Measurements from ENCODE around the gene CEP128. TPM values are rescaled to one million over a fixed set of nuclear protein-coding genes. Genes with fewer than 3 reads are reported as not detected.
A peak's percentile ranks its signal among the peaks of the same experiment; 100 is the strongest.

CEP128 gene
- polyA plus RNA-seq, 1 of the 3 experiments (the other 2 are of a cell fraction) = 1.2 TPM

DNA sequence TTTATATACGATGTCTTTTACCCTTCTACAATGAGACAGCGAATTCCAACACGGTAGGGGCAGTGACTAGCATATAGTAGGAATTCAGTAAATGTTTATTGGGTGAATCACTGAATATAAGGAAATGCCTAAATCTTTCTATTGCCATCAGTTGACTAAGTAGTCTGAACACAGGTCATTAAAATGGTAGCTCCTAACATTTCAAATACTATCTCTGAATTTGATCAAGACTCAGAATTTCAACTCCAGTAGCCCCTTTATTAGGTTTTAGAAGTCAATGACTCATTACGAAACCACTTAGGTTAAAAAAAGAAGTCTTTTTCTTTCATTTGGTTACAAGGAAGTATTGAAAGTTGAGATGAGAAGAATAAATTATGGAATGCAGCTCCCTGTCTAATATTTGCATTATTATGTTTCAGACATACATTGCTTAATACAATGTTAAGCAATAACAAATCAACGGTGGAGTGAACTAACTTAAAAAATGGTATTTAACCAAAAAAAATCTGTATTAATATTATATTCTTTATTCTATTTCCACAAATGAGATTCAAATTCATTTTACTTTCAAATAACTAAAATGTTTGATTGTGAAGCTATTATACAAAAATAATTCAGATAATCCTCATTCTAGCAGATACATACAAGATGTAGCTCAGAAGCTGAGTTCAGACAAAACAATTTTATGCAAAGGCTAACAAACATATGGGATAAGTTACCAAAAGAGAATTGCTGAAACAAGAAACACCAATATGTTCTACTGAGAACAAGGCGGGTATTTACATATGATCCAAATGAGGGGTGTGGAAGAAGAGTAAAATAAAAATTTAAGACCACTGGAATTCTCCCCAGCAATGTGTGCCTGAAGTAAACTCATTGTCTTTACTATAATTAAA, 302.7 kb downstream of the CEP128 start (continued):
- TF ChIP-seq, protein P1, sequence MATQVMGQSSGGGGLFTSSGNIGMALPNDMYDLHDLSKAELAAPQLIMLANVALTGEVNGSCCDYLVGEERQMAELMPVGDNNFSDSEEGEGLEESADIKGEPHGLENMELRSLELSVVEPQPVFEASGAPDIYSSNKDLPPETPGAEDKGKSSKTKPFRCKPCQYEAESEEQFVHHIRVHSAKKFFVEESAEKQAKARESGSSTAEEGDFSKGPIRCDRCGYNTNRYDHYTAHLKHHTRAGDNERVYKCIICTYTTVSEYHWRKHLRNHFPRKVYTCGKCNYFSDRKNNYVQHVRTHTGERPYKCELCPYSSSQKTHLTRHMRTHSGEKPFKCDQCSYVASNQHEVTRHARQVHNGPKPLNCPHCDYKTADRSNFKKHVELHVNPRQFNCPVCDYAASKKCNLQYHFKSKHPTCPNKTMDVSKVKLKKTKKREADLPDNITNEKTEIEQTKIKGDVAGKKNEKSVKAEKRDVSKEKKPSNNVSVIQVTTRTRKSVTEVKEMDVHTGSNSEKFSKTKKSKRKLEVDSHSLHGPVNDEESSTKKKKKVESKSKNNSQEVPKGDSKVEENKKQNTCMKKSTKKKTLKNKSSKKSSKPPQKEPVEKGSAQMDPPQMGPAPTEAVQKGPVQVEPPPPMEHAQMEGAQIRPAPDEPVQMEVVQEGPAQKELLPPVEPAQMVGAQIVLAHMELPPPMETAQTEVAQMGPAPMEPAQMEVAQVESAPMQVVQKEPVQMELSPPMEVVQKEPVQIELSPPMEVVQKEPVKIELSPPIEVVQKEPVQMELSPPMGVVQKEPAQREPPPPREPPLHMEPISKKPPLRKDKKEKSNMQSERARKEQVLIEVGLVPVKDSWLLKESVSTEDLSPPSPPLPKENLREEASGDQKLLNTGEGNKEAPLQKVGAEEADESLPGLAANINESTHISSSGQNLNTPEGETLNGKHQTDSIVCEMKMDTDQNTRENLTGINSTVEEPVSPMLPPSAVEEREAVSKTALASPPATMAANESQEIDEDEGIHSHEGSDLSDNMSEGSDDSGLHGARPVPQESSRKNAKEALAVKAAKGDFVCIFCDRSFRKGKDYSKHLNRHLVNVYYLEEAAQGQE (IDR thresholded peaks at IDR 0.05; ENCODE audit: low read depth, low read length) = no peak
- TF ChIP-seq MXI1 (IDR thresholded peaks at IDR 0.05; ENCODE audit: low read depth, low read length) (no peak), GATA2 (CRISPR knock-in tag; IDR thresholded peaks at IDR 0.05) (no peak), FOXJ3 (CRISPR knock-in tag; IDR thresholded peaks at IDR 0.05) (no peak), FOXM1 (IDR thresholded peaks at IDR 0.05; ENCODE audit: low read depth) (peak; percentile 61; the same call in 1 of the 2 replicates), TAF1 (IDR thresholded peaks at IDR 0.05; ENCODE audit: borderline replicate concordance, low read depth, low read length) (no peak)
- TF ChIP-seq, protein P2, sequence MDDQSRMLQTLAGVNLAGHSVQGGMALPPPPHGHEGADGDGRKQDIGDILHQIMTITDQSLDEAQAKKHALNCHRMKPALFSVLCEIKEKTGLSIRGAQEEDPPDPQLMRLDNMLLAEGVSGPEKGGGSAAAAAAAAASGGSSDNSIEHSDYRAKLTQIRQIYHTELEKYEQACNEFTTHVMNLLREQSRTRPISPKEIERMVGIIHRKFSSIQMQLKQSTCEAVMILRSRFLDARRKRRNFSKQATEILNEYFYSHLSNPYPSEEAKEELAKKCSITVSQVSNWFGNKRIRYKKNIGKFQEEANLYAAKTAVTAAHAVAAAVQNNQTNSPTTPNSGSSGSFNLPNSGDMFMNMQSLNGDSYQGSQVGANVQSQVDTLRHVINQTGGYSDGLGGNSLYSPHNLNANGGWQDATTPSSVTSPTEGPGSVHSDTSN (IDR thresholded peaks at IDR 0.05) = no peak; the same call in 1 of the 2 replicates
- TF ChIP-seq, protein P3, sequence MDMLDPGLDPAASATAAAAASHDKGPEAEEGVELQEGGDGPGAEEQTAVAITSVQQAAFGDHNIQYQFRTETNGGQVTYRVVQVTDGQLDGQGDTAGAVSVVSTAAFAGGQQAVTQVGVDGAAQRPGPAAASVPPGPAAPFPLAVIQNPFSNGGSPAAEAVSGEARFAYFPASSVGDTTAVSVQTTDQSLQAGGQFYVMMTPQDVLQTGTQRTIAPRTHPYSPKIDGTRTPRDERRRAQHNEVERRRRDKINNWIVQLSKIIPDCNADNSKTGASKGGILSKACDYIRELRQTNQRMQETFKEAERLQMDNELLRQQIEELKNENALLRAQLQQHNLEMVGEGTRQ (IDR thresholded peaks at IDR 0.05; ENCODE audit: borderline replicate concordance, low read depth, low read length) = no peak

DNA sequence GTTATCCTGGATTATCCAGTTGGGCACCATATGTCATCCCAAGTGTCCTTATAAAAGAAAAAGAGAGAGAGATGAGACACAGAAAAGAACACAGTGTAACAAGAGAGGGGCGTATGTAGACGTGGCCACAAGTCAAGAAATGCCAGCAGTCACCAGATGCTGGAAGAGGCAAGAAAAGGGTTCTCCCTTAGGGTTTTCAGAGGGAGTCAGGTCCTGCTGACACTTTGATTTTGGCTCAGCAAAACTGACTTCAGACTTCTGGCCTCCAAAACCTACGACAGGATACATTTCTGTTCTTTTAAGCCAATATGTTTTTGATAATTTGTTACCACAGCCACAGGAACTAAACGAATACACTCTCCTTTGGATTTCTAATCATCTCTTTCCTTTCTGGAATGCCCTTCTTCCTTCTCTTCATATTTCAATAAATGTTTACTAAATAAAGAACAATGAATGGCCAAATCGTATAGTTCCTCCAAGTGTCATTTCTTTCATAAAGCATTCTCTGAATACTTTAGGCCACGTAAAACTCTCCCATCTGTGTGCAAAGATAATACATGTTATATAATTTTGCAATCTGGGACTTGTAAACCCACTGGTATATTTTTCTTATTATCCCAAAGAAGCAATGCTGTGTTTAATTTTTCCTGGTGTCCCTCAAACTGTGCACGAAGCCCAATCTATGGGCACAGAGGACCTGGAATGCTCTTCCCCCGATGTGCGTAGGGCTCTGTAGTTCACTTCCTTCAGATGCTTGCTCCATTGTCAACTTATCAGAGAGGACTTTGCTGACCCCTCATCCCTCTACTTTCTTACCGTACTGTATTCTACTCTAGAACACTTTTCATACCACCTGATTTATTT, 303.6 kb downstream of the CEP128 start:
- 0 out of 2 replicates have a peak, but pooled peaks cover 6% of the 10 kb centered on the region for H3K9me2 ChIP-seq
- ChIA-PET CTCF (no interaction called here), POLR2A (no interaction called here)
- H4K20me1 ChIP-seq (ENCODE audit: insufficient read depth) = no peaks in the 10 kb centered on the region
- peaks cover 26% of the 10 kb centered on the region for H3F3A ChIP-seq (replicated peaks; ENCODE audit: insufficient read depth)
- no peak overlapping the region for H3K4me3 ChIP-seq (ENCODE audit: low read depth in 2 of 2, low read length in 1 of 2)
- no peaks in the 10 kb centered on the region for H3K36me3 ChIP-seq (replicated peaks in 1 of 2; ENCODE audit: control insufficient read depth in 1 of 2, insufficient read depth in 2 of 2, low read length in 1 of 2)
- 56% methylated on average over 10 of the region's 10 CpGs for WGBS (ENCODE audit: low lambda C conversion rate)
- TF ChIP-seq NRF1 (IDR thresholded peaks at IDR 0.05; ENCODE audit: low read depth, low read length) = no peak
- no peak for TF ChIP-seq FOXM1 (IDR thresholded peaks at IDR 0.05; ENCODE audit: low read depth)
- TF ChIP-seq, protein P4, sequence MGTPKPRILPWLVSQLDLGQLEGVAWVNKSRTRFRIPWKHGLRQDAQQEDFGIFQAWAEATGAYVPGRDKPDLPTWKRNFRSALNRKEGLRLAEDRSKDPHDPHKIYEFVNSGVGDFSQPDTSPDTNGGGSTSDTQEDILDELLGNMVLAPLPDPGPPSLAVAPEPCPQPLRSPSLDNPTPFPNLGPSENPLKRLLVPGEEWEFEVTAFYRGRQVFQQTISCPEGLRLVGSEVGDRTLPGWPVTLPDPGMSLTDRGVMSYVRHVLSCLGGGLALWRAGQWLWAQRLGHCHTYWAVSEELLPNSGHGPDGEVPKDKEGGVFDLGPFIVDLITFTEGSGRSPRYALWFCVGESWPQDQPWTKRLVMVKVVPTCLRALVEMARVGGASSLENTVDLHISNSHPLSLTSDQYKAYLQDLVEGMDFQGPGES (IDR thresholded peaks at IDR 0.05; ENCODE audit: low read depth, low read length) = no peak
- TF ChIP-seq, protein P5, sequence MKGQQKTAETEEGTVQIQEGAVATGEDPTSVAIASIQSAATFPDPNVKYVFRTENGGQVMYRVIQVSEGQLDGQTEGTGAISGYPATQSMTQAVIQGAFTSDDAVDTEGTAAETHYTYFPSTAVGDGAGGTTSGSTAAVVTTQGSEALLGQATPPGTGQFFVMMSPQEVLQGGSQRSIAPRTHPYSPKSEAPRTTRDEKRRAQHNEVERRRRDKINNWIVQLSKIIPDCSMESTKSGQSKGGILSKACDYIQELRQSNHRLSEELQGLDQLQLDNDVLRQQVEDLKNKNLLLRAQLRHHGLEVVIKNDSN (IDR thresholded peaks at IDR 0.05; ENCODE audit: borderline replicate concordance, low read depth) = no peak
- peak; percentile 10; the same call in 1 of the 2 replicates for TF ChIP-seq TCF12 (IDR thresholded peaks at IDR 0.05)
- TF ChIP-seq EZH2phosphoT487 (IDR thresholded peaks at IDR 0.05; ENCODE audit: borderline replicate concordance, low read depth) = no peak
- no peak for TF ChIP-seq TEAD4 (IDR thresholded peaks at IDR 0.05; ENCODE audit: borderline replicate concordance, insufficient read depth)
- H3K9ac ChIP-seq = no peak overlapping the region; the same call in 1 of the 2 replicates
- DNase-seq = no peak
- peak overlapping the region; percentile 48; the same call in 1 of the 2 replicates for H2AFZ ChIP-seq (ENCODE audit: low read depth)
- no peaks in the 10 kb centered on the region for H3K27me3 ChIP-seq (ENCODE audit: insufficient read depth)
- no peaks in the 10 kb centered on the region for H3K79me2 ChIP-seq (ENCODE audit: insufficient read depth)
- H3K9me3 ChIP-seq = no peaks in the 10 kb centered on the region
- H3K4me1 ChIP-seq (ENCODE audit: control insufficient read depth in 1 of 2, insufficient read depth in 2 of 2, low read depth in 1 of 2, low read length in 1 of 2) = peaks cover 0 to 19% of the 10 kb centered on the region in 2 experiments; a peak in 2 of 4 replicates
- H3K27ac ChIP-seq (ENCODE audit: low read depth in 2 of 2, low read length in 1 of 2) = peak overlapping the region; percentile 57 to 81
- peak overlapping the region; percentile 59 for H3K4me2 ChIP-seq

Measured in SK-N-SH (cell line).